Brain microvascular endothelial cell (primary cell): Measurements from ENCODE around the gene CLBA1.

ENCODE experiments used
- DNase-seq: peaks from one replicate; pipeline ENCODE4 v3.0.0-alpha.2; 2020
- H3K27ac ChIP-seq: fragments of 250-450 bp; sonication (Bioruptor Pico); 2 replicates; pipeline ENCODE4 v1.5.1; 2020; ENCODE audit warnings: mild to moderate bottlenecking, moderate library complexity
- H3K27me3 ChIP-seq: fragments of 250-450 bp; sonication (Bioruptor Pico); replicated peaks from 2 replicates; pipeline ENCODE4 v1.5.1; 2020; ENCODE audit warnings: mild to moderate bottlenecking
- H3K36me3 ChIP-seq: fragments of 250-450 bp; sonication (Bioruptor Pico); replicated peaks from 2 replicates; pipeline ENCODE4 v1.5.1; 2020; ENCODE audit warnings: mild to moderate bottlenecking
- H3K4me3 ChIP-seq: 2 replicates; pipeline ENCODE4 v1.5.1; 2011; ENCODE audit warnings: low read depth, mild to moderate bottlenecking, control low read depth, low read length, moderate library complexity
- CTCF ChIP-seq: IDR thresholded peaks from 2 replicates; pipeline ENCODE4 v1.5.1; 2011; ENCODE audit warnings: low read depth, mild to moderate bottlenecking, moderate library complexity, low read length, control low read depth, inconsistent platforms; ENCODE audit errors: missing control alignments
- in situ Hi-C: cut with HindIII; loops from 2 replicates; pipeline ENCODE4 v1.10.0; 2017; ENCODE audit warnings: low sequenced_read_pairs, low pct_ligation_motif_present

The CLBA1 gene

GRCh38 chr14:104985675-104986486, at the start of gene CLBA1:
Gene CLBA1 (plus strand): TSS chr14:104985788. CDS start chr14:104986432, 644 bp downstream.
- in situ Hi-C loops, result no loop called here
- TF ChIP-seq CTCF, result no peak
- Histone ChIP-seq H3K27ac (peak within 1 kb of the TSS; percentile 8), H3K36me3 (no peaks in the 10 kb centered on the region), H3K4me3 (peak within 1 kb of the TSS; percentile 67), H3K27me3 (no peaks in the 10 kb centered on the region)
- DNase-seq, result peak; percentile 68

GRCh38 chr14:104935955-104936354, 49.6 kb upstream of the CLBA1 start:
- H3K36me3 ChIP-seq, result no peaks in the 10 kb centered on the region
- H3K27me3 ChIP-seq, result peaks cover 21% of the 10 kb centered on the region
- in situ Hi-C loops, result no loop called here
- no peak overlapping the region for H3K27ac ChIP-seq
- DNase-seq, result no peak
- TF ChIP-seq CTCF, result no peak
- no peak overlapping the region for H3K4me3 ChIP-seq

GRCh38 chr14:104936361-104937155, 49.0 kb upstream of the CLBA1 start:
- no peak for TF ChIP-seq CTCF
- DNase-seq, result no peak
- Histone ChIP-seq H3K36me3 (no peaks in the 10 kb centered on the region), H3K27me3 (peaks cover 15% of the 10 kb centered on the region), H3K27ac (no peak overlapping the region), H3K4me3 (no peak overlapping the region)
- in situ Hi-C loops, result no loop called here

GRCh38 chr14:104937161-104937560, 48.4 kb upstream of the CLBA1 start:
- Histone ChIP-seq H3K36me3 (no peaks in the 10 kb centered on the region), H3K27me3 (peaks cover 10% of the 10 kb centered on the region), H3K4me3 (no peak overlapping the region), H3K27ac (no peak overlapping the region)
- TF ChIP-seq CTCF, result no peak
- in situ Hi-C loops, result no loop called here
- no peak for DNase-seq

GRCh38 chr14:104937694-104938365, 47.8 kb upstream of the CLBA1 start:
- no peak for TF ChIP-seq CTCF
- H3K27ac ChIP-seq, result no peak overlapping the region
- H3K27me3 ChIP-seq, result peaks cover 4% of the 10 kb centered on the region
- DNase-seq, result no peak
- H3K4me3 ChIP-seq, result no peak overlapping the region
- H3K36me3 ChIP-seq, result no peaks in the 10 kb centered on the region
- in situ Hi-C loops, result no loop called here
